ENCODE results near the gene CLIC1.

DNA sequence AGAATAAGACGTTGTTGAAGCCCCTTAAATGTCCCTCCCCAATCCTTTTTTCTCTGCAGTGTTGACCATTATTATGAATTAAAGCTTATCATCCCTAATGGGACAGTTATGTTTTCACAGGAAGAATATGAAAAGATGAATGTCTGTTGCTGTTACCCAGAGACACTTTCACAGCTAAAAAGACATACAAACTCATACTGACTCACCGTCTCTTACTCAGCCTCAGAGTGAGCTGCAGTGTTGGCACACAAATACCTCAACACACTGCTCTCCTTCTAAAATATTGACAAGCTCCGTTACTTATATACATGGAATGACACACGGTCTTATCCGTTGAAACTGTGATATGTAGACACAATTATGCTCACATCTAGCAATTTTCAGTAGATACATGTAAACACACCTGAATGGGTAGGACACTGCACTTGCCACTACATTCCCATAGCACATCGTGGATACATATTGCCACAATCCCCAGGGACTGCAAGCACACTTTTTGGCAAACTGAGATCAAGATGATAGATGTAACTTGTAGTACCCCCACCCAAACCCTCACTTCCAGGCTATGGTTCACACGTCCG, 16.5 kb upstream of the CLIC1 start:
- no peak for TF ChIP-seq POLR2A (IDR thresholded peaks at IDR 0.05)
- TF ChIP-seq, protein P1, sequence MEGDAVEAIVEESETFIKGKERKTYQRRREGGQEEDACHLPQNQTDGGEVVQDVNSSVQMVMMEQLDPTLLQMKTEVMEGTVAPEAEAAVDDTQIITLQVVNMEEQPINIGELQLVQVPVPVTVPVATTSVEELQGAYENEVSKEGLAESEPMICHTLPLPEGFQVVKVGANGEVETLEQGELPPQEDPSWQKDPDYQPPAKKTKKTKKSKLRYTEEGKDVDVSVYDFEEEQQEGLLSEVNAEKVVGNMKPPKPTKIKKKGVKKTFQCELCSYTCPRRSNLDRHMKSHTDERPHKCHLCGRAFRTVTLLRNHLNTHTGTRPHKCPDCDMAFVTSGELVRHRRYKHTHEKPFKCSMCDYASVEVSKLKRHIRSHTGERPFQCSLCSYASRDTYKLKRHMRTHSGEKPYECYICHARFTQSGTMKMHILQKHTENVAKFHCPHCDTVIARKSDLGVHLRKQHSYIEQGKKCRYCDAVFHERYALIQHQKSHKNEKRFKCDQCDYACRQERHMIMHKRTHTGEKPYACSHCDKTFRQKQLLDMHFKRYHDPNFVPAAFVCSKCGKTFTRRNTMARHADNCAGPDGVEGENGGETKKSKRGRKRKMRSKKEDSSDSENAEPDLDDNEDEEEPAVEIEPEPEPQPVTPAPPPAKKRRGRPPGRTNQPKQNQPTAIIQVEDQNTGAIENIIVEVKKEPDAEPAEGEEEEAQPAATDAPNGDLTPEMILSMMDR (IDR thresholded peaks at IDR 0.05): no peak
